Measurements from ENCODE around the gene RAD17. TPM values are rescaled to one million over a fixed set of nuclear protein-coding genes. Genes with fewer than 3 reads are reported as not detected.
"Not testable (repeated sequence)": the region's sequence is repeated elsewhere in the genome, so short reads cannot be mapped to it uniquely, and the experiment has no call there.

Gene RAD17
- total RNA-seq, 4 donors from 2014 or later = 13.0 to 21.1 (median 15.0) TPM

DNA sequence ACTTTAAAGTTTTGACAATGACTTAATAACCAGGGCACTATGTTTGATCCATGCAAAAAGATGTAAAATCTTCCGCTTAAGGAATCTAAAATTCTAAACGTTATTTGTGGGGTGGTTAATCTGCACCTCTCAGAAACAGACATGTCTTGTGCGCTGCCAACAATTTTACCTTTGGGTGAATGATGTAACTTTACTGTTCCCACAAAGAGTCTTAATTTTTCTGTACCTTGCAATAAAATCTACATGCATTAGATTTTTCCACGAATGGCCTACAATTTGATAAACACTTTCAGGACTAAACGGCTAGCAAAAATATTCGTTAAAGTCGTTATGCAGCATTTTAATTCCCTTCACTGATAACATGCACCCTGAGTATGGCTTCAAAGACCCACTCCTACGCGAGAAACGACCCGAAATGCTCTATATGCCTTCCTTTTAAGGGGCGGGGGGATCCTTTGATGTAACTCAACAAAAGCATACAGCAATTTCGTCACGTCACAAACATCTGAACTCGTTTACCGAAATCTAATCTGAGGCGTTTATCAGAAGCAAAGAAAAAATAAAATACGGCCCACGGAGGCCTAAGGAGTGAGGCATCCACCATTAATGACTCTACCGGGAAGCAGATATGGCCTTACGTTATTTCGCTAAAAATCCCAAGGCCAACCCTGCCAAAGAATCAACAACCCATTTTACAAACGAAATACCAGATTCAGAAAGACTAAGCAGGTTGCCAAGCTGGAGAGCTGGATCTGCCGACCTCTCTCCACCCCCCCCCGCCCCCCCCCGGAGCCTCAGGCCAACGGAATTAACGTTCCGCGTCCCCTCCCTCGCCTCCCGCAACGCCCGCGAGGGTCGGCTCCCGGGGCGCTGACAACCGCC is 919 bp upstream of the RAD17 start:
- peaks cover 31% of the 10 kb centered on the region for H3K4me1 ChIP-seq
- no peaks in the 10 kb centered on the region for H3K27me3 ChIP-seq
- H3K27ac ChIP-seq = peak overlapping the region; percentile 97
- TF ChIP-seq POLR2AphosphoS5 (IDR thresholded peaks at IDR 0.05) (no peak), EP300 (IDR thresholded peaks at IDR 0.05) (no peak), CTCF (IDR thresholded peaks at IDR 0.05) (no peak), POLR2A (IDR thresholded peaks at IDR 0.05) (no peak)
- H3K4me3 ChIP-seq = peak overlapping the region; percentile 87
- DNase-seq (ENCODE audit: low spot score in 2 of 2) = no peak
- peaks cover 24% of the 10 kb centered on the region for H3K36me3 ChIP-seq
- WGBS = 2% methylated on average over 23 of the region's 39 CpGs
- H3K9me3 ChIP-seq = no peaks in the 10 kb centered on the region

DNA sequence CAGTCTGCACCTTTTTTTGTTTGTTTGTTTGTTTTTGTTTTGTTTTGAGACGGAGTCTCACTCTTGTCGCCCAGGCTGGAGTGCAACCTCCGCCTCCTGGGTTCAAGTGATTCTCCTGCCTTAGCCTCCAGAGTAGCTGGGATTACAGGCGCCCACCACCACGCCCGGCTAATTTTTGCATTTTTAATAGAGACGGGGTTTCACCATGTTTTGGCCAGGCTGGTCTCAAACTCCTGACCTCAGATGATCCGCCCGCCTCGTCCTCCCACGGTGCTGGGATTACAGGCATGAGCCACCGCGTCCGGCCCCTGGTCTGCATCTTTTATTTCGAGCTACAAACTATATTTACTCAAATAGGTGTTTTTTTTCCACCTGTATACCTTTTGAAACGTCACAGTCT is 717 bp downstream of the RAD17 start:
- Histone ChIP-seq H3K4me1 (peaks cover 31% of the 10 kb centered on the region), H3K36me3 (peaks cover 30% of the 10 kb centered on the region), H3K4me3 (peak overlapping the region; percentile 87)
- WGBS = 2% methylated on average over 16 of the region's 16 CpGs
- not testable (repeated sequence) for H3K9me3 ChIP-seq; DNase-seq (ENCODE audit: low spot score in 2 of 2); H3K27me3 ChIP-seq; H3K27ac ChIP-seq

- no peak for DNase-seq (ENCODE audit: low spot score in 2 of 2)
- H3K4me3 ChIP-seq = no peak overlapping the region
- H3K27ac ChIP-seq = no peak overlapping the region
- peaks cover 29% of the 10 kb centered on the region for H3K4me1 ChIP-seq
- H3K9me3 ChIP-seq = no peaks in the 10 kb centered on the region
- WGBS = 95% methylated on average over 5 of the region's 5 CpGs
- peaks cover 30% of the 10 kb centered on the region for H3K36me3 ChIP-seq
- no peaks in the 10 kb centered on the region for H3K27me3 ChIP-seq
- TF ChIP-seq POLR2A (IDR thresholded peaks at IDR 0.05) (no peak), POLR2AphosphoS5 (IDR thresholded peaks at IDR 0.05) (no peak), EP300 (IDR thresholded peaks at IDR 0.05) (no peak), CTCF (IDR thresholded peaks at IDR 0.05) (no peak)
Measured at GRCh38 chr5:69372394-69372793, 2.8 kb downstream of the RAD17 start.

GRCh38 chr5:69374911-69375446 is 5.4 kb downstream of the RAD17 start:
- H3K27ac ChIP-seq = no peak overlapping the region
- peaks cover 16% of the 10 kb centered on the region for H3K4me1 ChIP-seq
- no peak overlapping the region for H3K4me3 ChIP-seq
- H3K27me3 ChIP-seq = no peaks in the 10 kb centered on the region
- no peaks in the 10 kb centered on the region for H3K9me3 ChIP-seq
- TF ChIP-seq EP300 (IDR thresholded peaks at IDR 0.05) (no peak), POLR2A (IDR thresholded peaks at IDR 0.05) (no peak), POLR2AphosphoS5 (IDR thresholded peaks at IDR 0.05) (no peak), CTCF (IDR thresholded peaks at IDR 0.05) (no peak)
- 90% methylated on average over 4 of the region's 4 CpGs for WGBS
- peaks cover 37% of the 10 kb centered on the region for H3K36me3 ChIP-seq
- no peak for DNase-seq (ENCODE audit: low spot score in 2 of 2)

DNA sequence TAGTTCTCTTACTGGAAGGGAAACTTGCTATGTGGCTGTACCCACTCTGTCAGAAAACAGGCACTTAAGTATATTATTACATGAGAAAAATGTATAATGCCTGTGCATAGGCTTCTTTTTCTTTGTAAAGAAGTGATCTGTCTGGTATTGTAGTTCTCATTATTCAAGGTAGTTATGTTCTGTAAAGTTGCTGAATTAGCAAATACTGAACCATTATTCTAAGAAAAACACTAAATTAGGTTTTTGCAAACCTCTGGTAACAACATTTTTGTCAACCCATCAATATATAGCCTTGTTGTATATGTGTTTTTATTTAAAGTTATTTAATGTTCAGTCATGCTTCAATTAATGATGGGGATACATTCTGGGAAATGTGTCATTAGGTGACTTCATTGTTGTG is 8.8 kb downstream of the RAD17 start:
- Histone ChIP-seq H3K36me3 (peaks cover 69% of the 10 kb centered on the region), H3K9me3 (no peaks in the 10 kb centered on the region)

More for the DNA sequence above, 8.8 kb downstream of the RAD17 start:
- TF ChIP-seq POLR2AphosphoS5 (IDR thresholded peaks at IDR 0.05) (no peak), EP300 (IDR thresholded peaks at IDR 0.05) (no peak), POLR2A (IDR thresholded peaks at IDR 0.05) (no peak), CTCF (IDR thresholded peaks at IDR 0.05) (no peak)
- no peaks in the 10 kb centered on the region for H3K27me3 ChIP-seq
- H3K4me1 ChIP-seq = no peaks in the 10 kb centered on the region
- no peak overlapping the region for H3K27ac ChIP-seq
- no peak overlapping the region for H3K4me3 ChIP-seq
- DNase-seq (ENCODE audit: low spot score in 2 of 2) = no peak
